Fibroblast of villous mesenchyme (primary cell): ENCODE results near the gene FERMT1. TPM values are rescaled to one million over a fixed set of nuclear protein-coding genes. Genes with fewer than 3 reads are reported as not detected.
"Not testable (repeated sequence)": the region's sequence is repeated elsewhere in the genome, so short reads cannot be mapped to it uniquely, and the experiment has no call there.

ENCODE experiments used
- DNase-seq: peaks from one replicate; pipeline ENCODE4 v3.0.0-alpha.2; 2010; ENCODE audit warnings: low read depth
- H3K4me3 ChIP-seq: 2 replicates; pipeline ENCODE4 v1.5.1; 2011; ENCODE audit warnings: low read depth, mild to moderate bottlenecking, low read length
- CTCF ChIP-seq: IDR thresholded peaks from 2 replicates; pipeline ENCODE4 v1.5.1; 2012; ENCODE audit warnings: low read depth, mild to moderate bottlenecking, low read length; ENCODE audit not compliant: insufficient read depth
- total RNA-seq: library from RNA; depleted of rRNA; stranded (reverse); fragments of >200 nt; gene quantifications from 2 replicates; pipeline ENCODE4 v1.2.3, GENCODE V29; 2012

FERMT1 gene
- total RNA-seq, 1 donor = 4.3 TPM

- no peak for TF ChIP-seq CTCF
- no peak for DNase-seq
- no peak overlapping the region for H3K4me3 ChIP-seq
Measured at GRCh38 chr20:6058684-6059295, 64.0 kb downstream of the FERMT1 start.

GRCh38 chr20:6057691-6058090, 65.1 kb downstream of the FERMT1 start:
- no peak for DNase-seq
- no peak overlapping the region for H3K4me3 ChIP-seq
- TF ChIP-seq CTCF = no peak

GRCh38 chr20:6057139-6057538, 65.7 kb downstream of the FERMT1 start:
- no peak for TF ChIP-seq CTCF
- no peak overlapping the region for H3K4me3 ChIP-seq
- no peak for DNase-seq

- no peak overlapping the region for H3K4me3 ChIP-seq
- no peak for TF ChIP-seq CTCF
- DNase-seq = no peak
Measured at GRCh38 chr20:6055981-6056569, 66.8 kb downstream of the FERMT1 start.

GRCh38 chr20:6055161-6055783, 67.6 kb downstream of the FERMT1 start:
- TF ChIP-seq CTCF = no peak
- H3K4me3 ChIP-seq = no peak overlapping the region
- DNase-seq = peak; percentile 34

GRCh38 chr20:6054689-6055051, 68.2 kb downstream of the FERMT1 start:
- H3K4me3 ChIP-seq, DNase-seq: not testable (repeated sequence)

GRCh38 chr20:6053776-6054688, 68.8 kb downstream of the FERMT1 start, which contains the start of gene LRRN4:
Gene LRRN4, minus strand, starts transcription at chr20:6054060. Its CDS starts 1,261 bp downstream, at chr20:6052799.
- no peak for TF ChIP-seq CTCF
- no peak for DNase-seq
- H3K4me3 ChIP-seq = no peak within 1 kb of the TSS
